ENCODE results near the gene ZBTB7C. TPM values are rescaled to one million over a fixed set of nuclear protein-coding genes. Genes with fewer than 3 reads are reported as not detected.

Gene ZBTB7C
- total RNA-seq, 1 donor from 2014 or later: 0.67 TPM

- Mint-ChIP-seq H3K4me3 (ENCODE audit: unreplicated experiment) (peak overlapping the region; percentile 77), H3K36me3 (ENCODE audit: low read depth, unreplicated experiment) (no peaks in the 10 kb centered on the region), H3K27me3 (ENCODE audit: unreplicated experiment) (peaks cover 3% of the 10 kb centered on the region), H3K27ac (ENCODE audit: unreplicated experiment) (peak overlapping the region; percentile 92), H3K9me3 (ENCODE audit: unreplicated experiment) (no peaks in the 10 kb centered on the region), H3K4me1 (ENCODE audit: unreplicated experiment) (peaks cover 15% of the 10 kb centered on the region)
- TF ChIP-seq CTCF (IDR thresholded peaks at IDR 0.05; ENCODE audit: unreplicated experiment): no peak
- peak; percentile 30 for DNase-seq (ENCODE audit: low spot score)
Observed at GRCh38 chr18:48027401-48027963, 381.7 kb downstream of the ZBTB7C start.

- Mint-ChIP-seq H3K9me3 (ENCODE audit: unreplicated experiment) (no peaks in the 10 kb centered on the region), H3K27me3 (ENCODE audit: unreplicated experiment) (peaks cover 3% of the 10 kb centered on the region), H3K4me3 (ENCODE audit: unreplicated experiment) (no peak overlapping the region), H3K4me1 (ENCODE audit: unreplicated experiment) (peaks cover 15% of the 10 kb centered on the region), H3K36me3 (ENCODE audit: low read depth, unreplicated experiment) (no peaks in the 10 kb centered on the region), H3K27ac (ENCODE audit: unreplicated experiment) (no peak overlapping the region)
- DNase-seq (ENCODE audit: low spot score): no peak
- TF ChIP-seq CTCF (IDR thresholded peaks at IDR 0.05; ENCODE audit: unreplicated experiment): no peak
Observed at GRCh38 chr18:48026216-48026615, 383.0 kb downstream of the ZBTB7C start.

GRCh38 chr18:48024881-48025660 is 384.1 kb downstream of the ZBTB7C start:
- H3K4me3 Mint-ChIP-seq (ENCODE audit: unreplicated experiment): no peak overlapping the region
- DNase-seq (ENCODE audit: low spot score): no peak
- H3K36me3 Mint-ChIP-seq (ENCODE audit: low read depth, unreplicated experiment): no peaks in the 10 kb centered on the region
- TF ChIP-seq CTCF (IDR thresholded peaks at IDR 0.05; ENCODE audit: unreplicated experiment): no peak
- peaks cover 3% of the 10 kb centered on the region for H3K27me3 Mint-ChIP-seq (ENCODE audit: unreplicated experiment)
- H3K4me1 Mint-ChIP-seq (ENCODE audit: unreplicated experiment): peaks cover 15% of the 10 kb centered on the region
- H3K27ac Mint-ChIP-seq (ENCODE audit: unreplicated experiment): no peak overlapping the region
- H3K9me3 Mint-ChIP-seq (ENCODE audit: unreplicated experiment): no peaks in the 10 kb centered on the region

GRCh38 chr18:48024009-48024512 is 385.1 kb downstream of the ZBTB7C start:
- no peak for DNase-seq (ENCODE audit: low spot score)
- H3K27me3 Mint-ChIP-seq (ENCODE audit: unreplicated experiment): peaks cover 3% of the 10 kb centered on the region
- no peaks in the 10 kb centered on the region for H3K36me3 Mint-ChIP-seq (ENCODE audit: low read depth, unreplicated experiment)
- H3K27ac Mint-ChIP-seq (ENCODE audit: unreplicated experiment): no peak overlapping the region
- peaks cover 18% of the 10 kb centered on the region for H3K4me1 Mint-ChIP-seq (ENCODE audit: unreplicated experiment)
- no peak overlapping the region for H3K4me3 Mint-ChIP-seq (ENCODE audit: unreplicated experiment)
- no peak for TF ChIP-seq CTCF (IDR thresholded peaks at IDR 0.05; ENCODE audit: unreplicated experiment)
- H3K9me3 Mint-ChIP-seq (ENCODE audit: unreplicated experiment): no peaks in the 10 kb centered on the region

Measured in endothelial cell (in vitro differentiated cells).